Limb (tissue), 2 donors: Measurements from ENCODE around the gene MTHFD2.
"Not testable (repeated sequence)": the region's sequence is repeated elsewhere in the genome, so short reads cannot be mapped to it uniquely, and the experiment has no call there.

Experiments used
- DNase-seq, 2 donors: peaks; one replicate each; pipeline ENCODE4 v3.0.0-alpha.2; 2016; ENCODE audit errors: extremely low spot score in 2 of 2

MTHFD2 gene

GRCh38 chr2:74198461-74199274 is at the start of gene MTHFD2:
TSS of gene MTHFD2 (plus strand) at chr2:74198615. CDS start at chr2:74198642, 27 bp downstream.
- DNase-seq = peak; percentile 88 to 94

GRCh38 chr2:74149247-74149525 is 49.2 kb upstream of the MTHFD2 start:
- DNase-seq = no peak

GRCh38 chr2:74149570-74150319 is 48.7 kb upstream of the MTHFD2 start:
- no peak for DNase-seq

GRCh38 chr2:74152954-74153353 is 45.5 kb upstream of the MTHFD2 start:
- DNase-seq = no peak

GRCh38 chr2:74155830-74156229 is 42.6 kb upstream of the MTHFD2 start:
- no peak for DNase-seq

GRCh38 chr2:74162951-74163350 is 35.5 kb upstream of the MTHFD2 start:
- no peak for DNase-seq

GRCh38 chr2:74164761-74165160 is 33.7 kb upstream of the MTHFD2 start:
- DNase-seq = no peak

GRCh38 chr2:74168739-74169138 is 29.7 kb upstream of the MTHFD2 start:
- no peak for DNase-seq

GRCh38 chr2:74174909-74175308 is 23.5 kb upstream of the MTHFD2 start:
- DNase-seq = no peak

- no peak for DNase-seq
Measured at GRCh38 chr2:74177696-74178095, 20.7 kb upstream of the MTHFD2 start.

- peak; percentile 98 for DNase-seq
Measured at GRCh38 chr2:74178211-74179062, 20.0 kb upstream of the MTHFD2 start, which contains the start of gene MOB1A. TSS of gene MOB1A (minus strand) at chr2:74178879. CDS start at chr2:74178674, 205 bp downstream.

GRCh38 chr2:74179063-74179865 is 19.2 kb upstream of the MTHFD2 start:
- DNase-seq = no peak

- no peak for DNase-seq
Measured at GRCh38 chr2:74181739-74182138, 16.7 kb upstream of the MTHFD2 start.

GRCh38 chr2:74183878-74184277 is 14.5 kb upstream of the MTHFD2 start:
- DNase-seq = no peak

- no peak for DNase-seq
Measured at GRCh38 chr2:74186038-74186437, 12.4 kb upstream of the MTHFD2 start.

GRCh38 chr2:74186706-74187105 is 11.7 kb upstream of the MTHFD2 start:
- not testable (repeated sequence) for DNase-seq

GRCh38 chr2:74188018-74188601 is 10.3 kb upstream of the MTHFD2 start:
- no peak for DNase-seq

GRCh38 chr2:74188696-74189095 is 9.7 kb upstream of the MTHFD2 start:
- DNase-seq = no peak

- no peak for DNase-seq
Measured at GRCh38 chr2:74191596-74192380, 6.6 kb upstream of the MTHFD2 start.

- DNase-seq = no peak
Measured at GRCh38 chr2:74194799-74195198, 3.6 kb upstream of the MTHFD2 start.
